Measurements from ENCODE around the gene EMILIN3. TPM values are rescaled to one million over a fixed set of nuclear protein-coding genes. Genes with fewer than 3 reads are reported as not detected.

Gene EMILIN3
- total and polyA plus RNA-seq, 2 experiments from 2014 or later = not detected

DNA sequence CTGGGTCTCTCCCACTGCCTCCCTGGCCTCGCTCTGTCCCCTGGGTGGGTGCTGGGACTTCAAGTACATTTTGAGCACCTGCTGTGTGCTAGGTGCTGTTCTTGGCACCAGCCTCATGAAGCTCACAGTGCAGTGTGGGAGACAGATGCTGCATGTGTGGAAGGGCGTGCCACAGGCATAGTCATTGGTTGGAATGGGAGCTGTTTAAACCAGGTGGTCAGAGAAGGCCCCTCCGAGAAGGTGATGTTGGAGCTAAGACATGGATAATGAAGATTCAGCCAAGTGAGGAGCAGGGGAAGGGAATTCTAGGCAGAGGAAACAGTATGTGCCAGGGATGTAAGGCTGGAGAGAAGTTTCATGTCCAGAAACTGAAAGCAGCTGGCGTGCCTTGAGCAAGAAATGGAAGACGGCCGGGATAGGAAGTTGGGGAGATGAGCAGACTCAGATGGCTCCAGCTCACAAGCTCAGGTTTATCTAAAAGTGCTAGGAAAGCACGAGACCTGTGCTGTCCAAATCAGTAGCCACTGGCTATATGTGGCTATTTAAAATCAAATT lies 16.1 kb downstream of the EMILIN3 start:
- Histone ChIP-seq H3K9me2 (ENCODE audit: insufficient read depth) (no peaks in the 10 kb centered on the region), H3K79me2 (ENCODE audit: insufficient read depth) (no peaks in the 10 kb centered on the region), H3K4me3 (no peak overlapping the region), H3K9ac (no peak overlapping the region), H3K4me1 (ENCODE audit: insufficient read depth) (no peaks in the 10 kb centered on the region), H3F3A (ENCODE audit: insufficient read depth) (no peaks in the 10 kb centered on the region), H4K20me1 (ENCODE audit: insufficient read depth) (no peaks in the 10 kb centered on the region), H3K36me3 (ENCODE audit: low read depth) (no peaks in the 10 kb centered on the region), H3K27ac (no peak overlapping the region), H2AFZ (no peak overlapping the region), H3K27me3 (replicated peaks; ENCODE audit: insufficient read depth) (no peaks in the 10 kb centered on the region), H3K4me2 (ENCODE audit: unreplicated experiment) (no peak overlapping the region), H3K9me3 (ENCODE audit: low read depth) (no peaks in the 10 kb centered on the region)
- 89 to 94% methylated on average over 7 of the region's 7 CpGs for WGBS, 2 experiments (ENCODE audit: low coverage in 1 of 2, low lambda C conversion rate in 2 of 2, missing lambda C conversion rate in 2 of 2)
- TF ChIP-seq EZH2 (IDR thresholded peaks at IDR 0.05; ENCODE audit: insufficient read depth, poor library complexity, severe bottlenecking) = no peak
- TF ChIP-seq EZH2phosphoT487 (IDR thresholded peaks at IDR 0.05; ENCODE audit: insufficient read depth, low read depth) = no peak
- no peak for DNase-seq
- in situ Hi-C loops (cut with MboI) = no loop called here

DNA sequence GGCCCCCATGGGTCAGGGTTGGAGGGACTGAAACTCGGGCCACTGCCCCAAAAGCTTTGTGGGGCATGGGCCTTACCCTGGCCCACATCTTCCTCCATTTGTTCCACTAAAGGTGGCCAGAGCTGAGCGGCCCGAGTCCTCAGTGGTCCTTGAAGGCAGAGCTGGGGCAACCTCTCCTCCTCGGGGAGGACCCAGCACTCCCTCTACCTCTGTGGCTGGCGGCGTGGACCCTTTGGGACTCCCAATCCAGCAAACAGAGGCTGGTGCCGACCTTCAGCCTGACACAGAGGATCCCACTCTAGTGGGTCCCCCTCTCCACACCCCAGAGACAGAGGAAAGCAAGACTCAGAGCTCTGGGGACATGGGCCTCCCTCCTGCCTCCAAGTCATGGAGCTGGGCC lies 16.7 kb downstream of the EMILIN3 start:
- in situ Hi-C loops (cut with MboI) = loop anchor here (10.0 to 25.0 kb wide), 2 partner anchors 175 to 363 kb away; no protein-coding TSS in a partner anchor

DNA sequence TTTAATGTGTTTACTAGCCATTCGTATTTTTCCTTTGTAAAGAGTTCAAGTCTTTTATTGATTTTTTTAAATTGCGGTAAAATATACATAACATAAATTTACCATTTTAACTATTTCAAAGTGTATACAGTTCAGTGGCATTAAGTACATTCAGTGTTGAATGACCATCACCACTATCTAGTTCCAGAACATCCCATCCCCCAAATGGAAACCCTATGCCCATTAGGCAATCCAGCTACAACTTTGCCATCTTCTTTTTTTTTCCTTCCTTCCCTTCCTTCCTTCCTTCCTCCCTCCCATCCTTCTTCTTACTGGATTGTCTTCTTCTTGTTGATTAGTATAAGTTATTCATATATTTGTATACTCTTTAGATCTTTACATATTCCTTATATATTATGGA lies 17.4 kb downstream of the EMILIN3 start:
- in situ Hi-C loops (cut with MboI) = loop anchor here (10.0 to 25.0 kb wide), 2 partner anchors 174 to 362 kb away; no protein-coding TSS in a partner anchor
- H4K20me1 ChIP-seq (ENCODE audit: insufficient read depth) = no peaks in the 10 kb centered on the region
- no peak overlapping the region for H3K4me2 ChIP-seq (ENCODE audit: unreplicated experiment)
- H2AFZ ChIP-seq = no peak overlapping the region
- no peaks in the 10 kb centered on the region for H3K9me2 ChIP-seq (ENCODE audit: insufficient read depth)
- WGBS, 2 experiments (ENCODE audit: low coverage in 1 of 2, low lambda C conversion rate in 2 of 2, missing lambda C conversion rate in 2 of 2) = 88 to 92% methylated on average over 2 of the region's 2 CpGs
- no peak for TF ChIP-seq EZH2 (IDR thresholded peaks at IDR 0.05; ENCODE audit: insufficient read depth, poor library complexity, severe bottlenecking)
- TF ChIP-seq EZH2phosphoT487 (IDR thresholded peaks at IDR 0.05; ENCODE audit: insufficient read depth, low read depth) = no peak
- H3K4me3 ChIP-seq = no peak overlapping the region
- H3K36me3 ChIP-seq (ENCODE audit: low read depth) = no peaks in the 10 kb centered on the region
- H3K27ac ChIP-seq = no peak overlapping the region
- no peaks in the 10 kb centered on the region for H3K4me1 ChIP-seq (ENCODE audit: insufficient read depth)
- H3K79me2 ChIP-seq (ENCODE audit: insufficient read depth) = no peaks in the 10 kb centered on the region
- H3K9ac ChIP-seq = no peak overlapping the region
- no peaks in the 10 kb centered on the region for H3K27me3 ChIP-seq (replicated peaks; ENCODE audit: insufficient read depth)
- no peaks in the 10 kb centered on the region for H3F3A ChIP-seq (ENCODE audit: insufficient read depth)
- DNase-seq = no peak
- no peaks in the 10 kb centered on the region for H3K9me3 ChIP-seq (ENCODE audit: low read depth)

More for the DNA sequence above, 16.7 kb downstream of the EMILIN3 start:
- H3K27ac ChIP-seq = no peak overlapping the region
- H3K9me2 ChIP-seq (ENCODE audit: insufficient read depth) = no peaks in the 10 kb centered on the region
- WGBS, 2 experiments (ENCODE audit: low coverage in 1 of 2, low lambda C conversion rate in 2 of 2, missing lambda C conversion rate in 2 of 2) = 81 to 87% methylated on average over 7 of the region's 7 CpGs
- no peak overlapping the region for H3K9ac ChIP-seq
- no peaks in the 10 kb centered on the region for H3K4me1 ChIP-seq (ENCODE audit: insufficient read depth)
- TF ChIP-seq EZH2 (IDR thresholded peaks at IDR 0.05; ENCODE audit: insufficient read depth, poor library complexity, severe bottlenecking) (no peak), EZH2phosphoT487 (IDR thresholded peaks at IDR 0.05; ENCODE audit: insufficient read depth, low read depth) (no peak)
- H2AFZ ChIP-seq = no peak overlapping the region
- no peaks in the 10 kb centered on the region for H4K20me1 ChIP-seq (ENCODE audit: insufficient read depth)
- H3F3A ChIP-seq (ENCODE audit: insufficient read depth) = no peaks in the 10 kb centered on the region
- DNase-seq = no peak
- H3K27me3 ChIP-seq (replicated peaks; ENCODE audit: insufficient read depth) = no peaks in the 10 kb centered on the region
- H3K4me2 ChIP-seq (ENCODE audit: unreplicated experiment) = no peak overlapping the region
- no peak overlapping the region for H3K4me3 ChIP-seq
- H3K79me2 ChIP-seq (ENCODE audit: insufficient read depth) = no peaks in the 10 kb centered on the region
- no peaks in the 10 kb centered on the region for H3K36me3 ChIP-seq (ENCODE audit: low read depth)
- H3K9me3 ChIP-seq (ENCODE audit: low read depth) = no peaks in the 10 kb centered on the region

DNA sequence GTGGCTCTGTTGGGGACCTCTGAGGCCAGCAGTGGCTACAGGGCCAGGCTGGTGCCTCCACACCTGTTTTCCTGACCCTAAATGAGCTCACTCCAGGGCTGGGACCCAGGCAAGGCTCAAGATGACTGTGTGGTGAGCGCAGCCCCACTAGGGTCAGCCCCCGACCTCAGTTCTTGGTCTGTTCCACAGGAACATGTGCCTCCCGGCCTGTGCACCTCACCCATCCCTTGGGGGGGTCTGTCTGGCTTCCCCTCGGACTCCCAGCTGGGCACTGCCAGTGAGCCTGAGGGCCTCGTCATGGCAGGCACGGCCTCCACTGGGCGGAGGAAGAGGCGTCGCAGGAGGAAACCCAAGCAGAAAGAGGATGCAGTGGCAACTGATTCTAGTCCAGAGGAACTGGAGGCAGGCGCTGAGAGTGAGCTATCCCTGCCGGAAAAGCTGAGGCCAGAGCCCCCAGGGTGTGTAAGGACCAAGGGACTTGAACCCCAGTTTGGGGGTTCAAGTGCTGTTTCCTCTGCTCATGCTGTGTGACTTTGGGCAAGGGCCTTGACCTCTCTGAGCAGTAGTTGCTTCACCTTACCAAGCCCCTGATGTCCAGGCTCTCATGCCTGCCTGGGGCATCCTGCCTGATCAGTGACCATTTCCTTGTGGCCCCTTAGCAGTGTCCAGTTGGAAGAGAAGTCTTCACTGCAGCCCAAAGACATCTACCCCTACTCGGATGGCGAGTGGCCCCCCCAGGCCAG lies 18.0 kb downstream of the EMILIN3 start:
- in situ Hi-C loops (cut with MboI) = loop anchor here (10.0 to 25.0 kb wide), 2 partner anchors 174 to 361 kb away; no protein-coding TSS in a partner anchor
- 88 to 90% methylated on average over 13 of the region's 13 CpGs for WGBS, 2 experiments (ENCODE audit: low coverage in 1 of 2, low lambda C conversion rate in 2 of 2, missing lambda C conversion rate in 2 of 2)
- no peaks in the 10 kb centered on the region for H3K9me2 ChIP-seq (ENCODE audit: insufficient read depth)
- no peak overlapping the region for H3K4me2 ChIP-seq (ENCODE audit: unreplicated experiment)
- TF ChIP-seq EZH2 (IDR thresholded peaks at IDR 0.05; ENCODE audit: insufficient read depth, poor library complexity, severe bottlenecking) (no peak), EZH2phosphoT487 (IDR thresholded peaks at IDR 0.05; ENCODE audit: insufficient read depth, low read depth) (no peak)
- no peaks in the 10 kb centered on the region for H4K20me1 ChIP-seq (ENCODE audit: insufficient read depth)
- no peaks in the 10 kb centered on the region for H3K27me3 ChIP-seq (replicated peaks; ENCODE audit: insufficient read depth)
- H3K36me3 ChIP-seq (ENCODE audit: low read depth) = no peaks in the 10 kb centered on the region
- no peaks in the 10 kb centered on the region for H3F3A ChIP-seq (ENCODE audit: insufficient read depth)
- H3K9ac ChIP-seq = no peak overlapping the region
- no peak overlapping the region for H2AFZ ChIP-seq
- no peaks in the 10 kb centered on the region for H3K4me1 ChIP-seq (ENCODE audit: insufficient read depth)
- H3K4me3 ChIP-seq = no peak overlapping the region
- H3K79me2 ChIP-seq (ENCODE audit: insufficient read depth) = no peaks in the 10 kb centered on the region
- no peak overlapping the region for H3K27ac ChIP-seq
- no peak for DNase-seq
- no peaks in the 10 kb centered on the region for H3K9me3 ChIP-seq (ENCODE audit: low read depth)
